Smooth muscle cell of the brain vasculature (primary cell): ENCODE results near the gene TMEM121B.
A peak's percentile ranks its signal among the peaks of the same experiment; 100 is the strongest.

Experiments
- DNase-seq: peaks from one replicate; pipeline ENCODE4 v3.0.0-alpha.2; 2012; ENCODE audit warnings: low read depth, low spot score

Gene TMEM121B

GRCh38 chr22:17091851-17092250 lies 29.3 kb downstream of the TMEM121B start:
- DNase-seq, result no peak

GRCh38 chr22:17090550-17090949 lies 30.6 kb downstream of the TMEM121B start:
- DNase-seq, result no peak

DNA sequence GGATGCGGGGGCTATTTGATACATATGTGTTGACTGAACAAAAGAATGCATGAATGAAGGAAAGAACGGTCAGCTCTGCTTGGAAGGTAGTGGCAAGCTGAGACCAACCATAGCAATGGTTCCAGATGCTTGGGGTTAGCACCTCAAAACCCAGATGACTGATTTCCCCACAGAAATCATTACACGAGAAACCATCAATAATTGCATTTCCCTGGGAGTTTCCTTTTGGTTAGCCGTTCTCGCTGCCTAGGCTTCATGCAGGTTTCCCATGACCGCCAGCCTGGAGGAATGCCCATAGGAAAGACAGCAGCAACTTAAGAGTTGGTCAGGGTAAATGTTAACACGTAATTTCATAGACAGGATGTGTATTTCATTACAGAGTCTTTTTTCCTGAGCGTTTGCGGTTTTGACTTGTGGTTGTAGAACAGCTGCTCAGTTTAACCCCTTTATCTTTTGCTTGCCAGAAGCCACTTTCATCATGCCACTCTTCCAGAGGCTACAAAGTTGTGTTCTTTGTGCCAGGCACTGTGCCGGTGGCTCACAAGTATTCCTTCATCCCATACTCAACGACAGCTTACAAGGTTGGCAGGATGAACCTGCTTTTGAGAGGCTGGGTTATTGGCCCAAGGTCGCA lies 33.5 kb downstream of the TMEM121B start:
- no peak for DNase-seq

DNA sequence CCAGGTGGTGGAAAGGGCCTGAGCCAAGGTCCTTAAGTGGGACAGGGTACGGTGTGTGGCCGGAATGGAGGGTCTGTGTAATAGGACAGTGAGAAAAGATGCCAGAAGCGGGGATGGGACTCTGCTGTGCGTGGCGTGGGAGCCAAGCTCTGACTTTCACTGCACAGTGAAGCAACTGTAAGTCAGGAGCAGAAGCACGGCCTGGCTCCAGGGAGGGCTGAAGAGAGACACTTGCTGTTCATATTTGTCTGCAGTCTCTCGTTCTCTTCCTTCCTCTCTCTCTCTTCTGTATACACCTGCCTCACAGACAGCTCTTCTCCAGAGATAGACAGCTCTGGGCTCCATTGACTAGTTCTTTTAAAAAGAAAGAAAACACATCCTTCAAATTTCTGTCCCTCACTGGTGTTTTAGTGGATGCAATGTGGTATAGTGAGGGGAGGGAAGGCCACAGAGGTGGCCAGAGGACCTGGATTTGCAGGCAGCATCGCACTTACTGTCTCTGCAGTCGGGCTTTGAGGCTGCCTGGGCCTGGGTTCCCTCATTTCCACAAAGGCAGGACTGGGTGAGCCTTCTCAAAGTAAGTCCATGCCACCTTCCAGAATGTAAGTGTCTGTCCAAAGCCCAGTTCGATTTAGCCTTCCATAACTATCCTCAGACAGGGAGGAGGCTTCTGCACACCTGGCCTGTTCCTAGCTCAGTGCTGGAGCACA lies 34.2 kb downstream of the TMEM121B start:
- no peak for DNase-seq

DNA sequence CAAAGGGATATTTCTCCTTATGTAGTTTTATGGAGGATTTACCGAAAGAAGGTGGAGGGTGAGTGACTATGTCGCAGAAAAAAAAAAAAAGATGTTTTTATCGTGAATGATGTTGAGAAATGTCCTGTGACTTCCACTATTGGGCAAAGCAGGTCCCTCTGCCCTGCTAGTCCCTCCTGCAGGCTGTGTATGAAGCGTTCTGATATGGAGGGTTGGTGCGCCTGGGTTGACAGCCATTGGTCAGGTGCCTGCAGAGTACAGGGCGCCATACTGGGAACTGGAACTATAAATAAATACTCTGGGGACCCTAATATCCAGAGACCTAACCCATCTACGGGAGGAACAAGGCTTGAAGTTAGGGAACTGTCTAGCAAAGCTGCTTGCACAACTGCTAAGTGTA lies 34.9 kb downstream of the TMEM121B start:
- no peak for DNase-seq

- no peak for DNase-seq
Observed at GRCh38 chr22:17085277-17086181, 35.6 kb downstream of the TMEM121B start.

GRCh38 chr22:17084554-17085276 lies 36.4 kb downstream of the TMEM121B start, which contains the start of gene IL17RA:
Gene IL17RA, plus strand, starts transcription at chr22:17085000. Its CDS starts 92 bp downstream, at chr22:17085092.
- DNase-seq, result peak; percentile 51

- no peak for DNase-seq
Observed at GRCh38 chr22:17083811-17084441, 37.2 kb downstream of the TMEM121B start.

- DNase-seq, result no peak
Observed at GRCh38 chr22:17083255-17083654, 37.9 kb downstream of the TMEM121B start.

DNA sequence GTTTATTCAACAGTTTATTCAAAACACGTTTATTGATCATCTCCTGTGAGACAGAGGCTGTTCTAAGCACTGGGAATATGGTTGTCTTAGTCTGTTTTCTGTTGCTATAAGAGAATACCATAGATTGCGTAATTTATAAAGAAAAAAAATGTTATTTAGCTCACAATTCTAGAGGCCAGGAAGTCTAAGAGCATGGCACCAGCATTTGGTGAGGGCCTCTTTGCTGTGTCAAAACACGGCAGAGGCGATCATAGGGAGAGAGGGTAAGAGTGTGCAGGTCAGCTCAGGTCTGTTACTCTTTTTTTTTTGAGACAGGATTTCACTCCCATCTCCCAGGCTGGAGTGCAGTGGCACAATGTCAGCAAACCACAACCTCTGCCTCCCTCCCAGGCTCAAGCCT lies 41.6 kb downstream of the TMEM121B start:
- DNase-seq, result no peak

GRCh38 chr22:17077255-17077654 lies 43.9 kb downstream of the TMEM121B start:
- no peak for DNase-seq

GRCh38 chr22:17074648-17075002 lies 46.5 kb downstream of the TMEM121B start:
- no peak for DNase-seq

DNA sequence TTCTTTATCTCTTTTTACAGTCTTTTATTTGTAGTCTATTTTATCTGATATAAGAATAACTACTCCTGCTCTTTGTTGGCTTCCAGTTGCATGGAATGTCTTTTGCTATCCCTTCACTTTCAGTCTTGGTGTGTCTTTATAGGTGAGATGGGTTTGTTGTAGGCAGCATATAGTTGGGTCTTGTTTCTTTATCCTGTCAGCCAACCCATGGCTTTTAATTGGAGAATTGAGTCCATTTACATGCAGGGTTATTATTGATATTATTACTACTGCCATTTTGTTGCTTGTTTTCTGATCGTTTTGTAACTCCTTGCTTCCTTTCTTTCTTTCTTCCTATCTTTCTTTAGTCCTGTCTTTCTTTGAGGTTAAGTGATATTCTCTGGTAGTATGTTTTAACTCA lies 48.3 kb downstream of the TMEM121B start:
- DNase-seq, result no peak
